Adrenal gland (tissue), 5 donors: Measurements from ENCODE around the gene SRSF2.

Source experiments
- CTCF ChIP-seq, 6 experiments: fragments of 450-650 bp in 4 of 6; fragments of 200-600 bp in 2 of 6; sonication (generic) in 1 of 6; IDR thresholded peaks; 1 replicate in 5 of 6; 2 replicates in 1 of 6; pipeline versions ENCODE4 v1.5.1 to v1.8.0; 2016 to 2021; ENCODE audit warnings: antibody characterized with exemption in 6 of 6, mild to moderate bottlenecking in 2 of 6, moderate library complexity in 1 of 6
- POLR2A ChIP-seq, 2 donors: fragments of 450-650 bp; IDR thresholded peaks; one replicate each; pipeline ENCODE4 v1.6.1; 2017; ENCODE audit warnings: antibody characterized with exemption in 2 of 2, mild to moderate bottlenecking in 2 of 2, moderate library complexity in 1 of 2
- donor health status: DM: no; HTN: no; CAD: no.

- TF ChIP-seq POLR2A (IDR thresholded peaks at IDR 0.05) = no peak
- no peak for TF ChIP-seq CTCF (IDR thresholded peaks at IDR 0.05)
Measured at GRCh38 chr17:76744747-76745146, 7.6 kb upstream of the SRSF2 start.
